Glutamatergic neuron (in vitro differentiated cells): ENCODE measurements around the gene ARPC1A. TPM values are rescaled to one million over a fixed set of nuclear protein-coding genes. Genes with fewer than 3 reads are reported as not detected.

Source experiments
- DNase-seq: peaks from one replicate; pipeline ENCODE4 v3.0.0; 2022
- H3K27ac Mint-ChIP-seq: one replicate; pipeline ENCODE4 v1.8.0; 2020; ENCODE audit warnings: mild to moderate bottlenecking, mixed read lengths, inconsistent platforms; ENCODE audit not compliant: unreplicated experiment
- H3K27me3 Mint-ChIP-seq: one replicate; pipeline ENCODE4 v1.8.0; 2020; ENCODE audit warnings: mild to moderate bottlenecking, moderate library complexity, mixed read lengths, inconsistent platforms; ENCODE audit not compliant: unreplicated experiment
- H3K36me3 Mint-ChIP-seq: one replicate; pipeline ENCODE4 v1.8.0; 2020; ENCODE audit warnings: mild to moderate bottlenecking, mixed read lengths, inconsistent platforms; ENCODE audit not compliant: unreplicated experiment
- H3K4me1 Mint-ChIP-seq: one replicate; pipeline ENCODE4 v1.8.0; 2020; ENCODE audit warnings: mild to moderate bottlenecking, low read depth, mixed read lengths, inconsistent platforms; ENCODE audit not compliant: unreplicated experiment
- H3K4me3 Mint-ChIP-seq: one replicate; pipeline ENCODE4 v1.8.0; 2020; ENCODE audit warnings: mild to moderate bottlenecking, mixed read lengths, inconsistent platforms; ENCODE audit not compliant: unreplicated experiment
- H3K9me3 Mint-ChIP-seq: one replicate; pipeline ENCODE4 v1.8.0; 2020; ENCODE audit warnings: mild to moderate bottlenecking, moderate library complexity, mixed read lengths, inconsistent platforms; ENCODE audit not compliant: unreplicated experiment
- CTCF ChIP-seq: fragments of 200-600 bp; sonication (generic); IDR thresholded peaks from one replicate; pipeline ENCODE4 v1.5.0; 2021; ENCODE audit not compliant: partially characterized antibody, unreplicated experiment
- total RNA-seq: library from RNA; stranded (reverse); fragmentation: NEBNext Ultra II Directional; extraction: Animal tissue kit (Norgen Biotek cat#: 25700); gene quantifications from one replicate; pipeline ENCODE4 v1.2.1, GENCODE V29; 2021; ENCODE audit not compliant: unreplicated experiment

The ARPC1A gene
- total RNA-seq, 1 donor from 2014 or later = 173 TPM

- Mint-ChIP-seq H3K36me3 (no peaks in the 10 kb centered on the region), H3K27ac (no peak overlapping the region), H3K9me3 (no peaks in the 10 kb centered on the region), H3K4me1 (no peaks in the 10 kb centered on the region), H3K4me3 (no peak overlapping the region), H3K27me3 (peaks cover 3% of the 10 kb centered on the region)
- DNase-seq = no peak
- TF ChIP-seq CTCF = no peak
Measured at GRCh38 chr7:99290980-99291607, 34.6 kb upstream of the ARPC1A start.

- Mint-ChIP-seq H3K27ac (no peak overlapping the region), H3K36me3 (no peaks in the 10 kb centered on the region), H3K4me1 (no peaks in the 10 kb centered on the region), H3K27me3 (peaks cover 3% of the 10 kb centered on the region), H3K4me3 (no peak overlapping the region), H3K9me3 (no peaks in the 10 kb centered on the region)
- no peak for DNase-seq
- no peak for TF ChIP-seq CTCF
Measured at GRCh38 chr7:99292127-99292526, 33.6 kb upstream of the ARPC1A start.

GRCh38 chr7:99293167-99293566, 32.5 kb upstream of the ARPC1A start:
- Mint-ChIP-seq H3K27ac (no peak overlapping the region), H3K36me3 (no peaks in the 10 kb centered on the region)

DNA sequence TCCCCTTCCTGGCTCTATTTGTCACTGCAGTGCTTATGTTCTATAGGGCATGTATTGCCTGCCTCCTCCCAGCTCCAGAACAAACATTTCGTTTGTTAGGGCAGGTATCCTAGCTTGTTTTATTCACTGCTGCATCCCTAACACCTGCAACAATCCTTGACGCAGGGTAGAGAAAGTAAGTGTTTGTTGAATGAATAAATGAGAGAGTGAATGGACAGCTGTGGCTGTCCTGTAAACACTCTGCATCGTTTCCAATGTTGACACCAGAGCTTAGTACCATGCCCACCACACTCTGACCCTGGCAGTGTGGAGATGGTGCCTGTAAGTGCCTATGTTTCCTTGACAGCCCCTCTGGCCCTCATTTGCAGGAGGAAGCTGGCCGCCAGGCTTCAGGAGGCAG, 32.0 kb upstream of the ARPC1A start:
- no peak for DNase-seq
- no peaks in the 10 kb centered on the region for H3K36me3 Mint-ChIP-seq
- H3K9me3 Mint-ChIP-seq = no peaks in the 10 kb centered on the region
- no peak overlapping the region for H3K27ac Mint-ChIP-seq
- H3K27me3 Mint-ChIP-seq = no peaks in the 10 kb centered on the region
- H3K4me1 Mint-ChIP-seq = no peaks in the 10 kb centered on the region
- no peak for TF ChIP-seq CTCF
- H3K4me3 Mint-ChIP-seq = no peak overlapping the region

More at GRCh38 chr7:99293167-99293566, 32.5 kb upstream of the ARPC1A start:
- no peaks in the 10 kb centered on the region for H3K4me1 Mint-ChIP-seq
- H3K9me3 Mint-ChIP-seq = no peaks in the 10 kb centered on the region
- no peaks in the 10 kb centered on the region for H3K27me3 Mint-ChIP-seq
- no peak for DNase-seq
- H3K4me3 Mint-ChIP-seq = no peak overlapping the region
- no peak for TF ChIP-seq CTCF

DNA sequence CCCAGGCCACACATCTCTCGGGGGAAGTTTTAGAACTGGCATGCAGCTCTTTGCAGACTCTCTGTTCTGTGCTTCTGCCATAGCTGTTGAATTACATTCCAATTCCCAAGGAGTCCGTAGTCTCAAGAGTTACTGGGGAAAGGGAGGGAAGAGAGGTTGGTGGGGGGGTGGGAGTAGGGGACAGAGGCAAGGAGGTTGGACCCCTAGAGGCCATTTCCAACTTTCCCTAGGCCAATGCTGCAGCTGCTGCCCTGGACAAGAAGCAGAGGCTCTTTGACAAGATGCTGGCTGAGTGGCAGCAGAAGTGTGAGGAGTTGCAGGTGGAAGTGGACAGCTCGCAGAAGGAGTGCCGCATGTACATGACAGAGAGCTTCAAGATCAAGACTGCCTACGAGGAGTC, 29.2 kb upstream of the ARPC1A start:
- no peak overlapping the region for H3K27ac Mint-ChIP-seq
- no peaks in the 10 kb centered on the region for H3K4me1 Mint-ChIP-seq
- no peaks in the 10 kb centered on the region for H3K27me3 Mint-ChIP-seq
- no peak for DNase-seq
- no peaks in the 10 kb centered on the region for H3K9me3 Mint-ChIP-seq
- no peak for TF ChIP-seq CTCF
- no peaks in the 10 kb centered on the region for H3K36me3 Mint-ChIP-seq
- no peak overlapping the region for H3K4me3 Mint-ChIP-seq
